ENCODE data around the gene ATP6V0E1.

Gene ATP6V0E1

GRCh38 chr5:172983542-172984243 is at the start of gene ATP6V0E1:
TSS of gene ATP6V0E1 (plus strand) at chr5:172983771. CDS start at chr5:172983861, 90 bp downstream.
- peak; percentile 97 for DNase-seq (ENCODE audit: low spot score)

- no peak for DNase-seq (ENCODE audit: low spot score)
These were observed 48.5 kb upstream of the ATP6V0E1 start for GRCh38 chr5:172935096-172935495.

GRCh38 chr5:172936401-172936800 is 47.2 kb upstream of the ATP6V0E1 start:
- DNase-seq (ENCODE audit: low spot score) = no peak

- no peak for DNase-seq (ENCODE audit: low spot score)
These were observed 44.5 kb upstream of the ATP6V0E1 start for GRCh38 chr5:172939071-172939470.

GRCh38 chr5:172939611-172940267 is 43.8 kb upstream of the ATP6V0E1 start:
- peak; percentile 64 for DNase-seq (ENCODE audit: low spot score)

- no peak for DNase-seq (ENCODE audit: low spot score)
These were observed 43.1 kb upstream of the ATP6V0E1 start for GRCh38 chr5:172940268-172941066.

- no peak for DNase-seq (ENCODE audit: low spot score)
These were observed 42.5 kb upstream of the ATP6V0E1 start for GRCh38 chr5:172941067-172941516.

- DNase-seq (ENCODE audit: low spot score) = no peak
These were observed 41.0 kb upstream of the ATP6V0E1 start for GRCh38 chr5:172942556-172942955.

GRCh38 chr5:172943283-172943841 is 40.2 kb upstream of the ATP6V0E1 start:
- peak; percentile 45 for DNase-seq (ENCODE audit: low spot score)

GRCh38 chr5:172943906-172944305 is 39.7 kb upstream of the ATP6V0E1 start:
- no peak for DNase-seq (ENCODE audit: low spot score)

GRCh38 chr5:172944741-172945140 is 38.8 kb upstream of the ATP6V0E1 start:
- no peak for DNase-seq (ENCODE audit: low spot score)

- DNase-seq (ENCODE audit: low spot score) = no peak
These were observed 38.4 kb upstream of the ATP6V0E1 start for GRCh38 chr5:172945151-172945550.

GRCh38 chr5:172946146-172946545 is 37.4 kb upstream of the ATP6V0E1 start:
- no peak for DNase-seq (ENCODE audit: low spot score)

- DNase-seq (ENCODE audit: low spot score) = no peak
These were observed 34.1 kb upstream of the ATP6V0E1 start for GRCh38 chr5:172949426-172949825.

GRCh38 chr5:172950176-172950965 is 33.2 kb upstream of the ATP6V0E1 start:
- DNase-seq (ENCODE audit: low spot score) = no peak

GRCh38 chr5:172951371-172952033 is 32.1 kb upstream of the ATP6V0E1 start:
- no peak for DNase-seq (ENCODE audit: low spot score)

GRCh38 chr5:172952034-172952511 is 31.5 kb upstream of the ATP6V0E1 start:
- DNase-seq (ENCODE audit: low spot score) = no peak

GRCh38 chr5:172953776-172954675 is 29.5 kb upstream of the ATP6V0E1 start:
- DNase-seq (ENCODE audit: low spot score) = no peak

GRCh38 chr5:172954751-172955159 is 28.8 kb upstream of the ATP6V0E1 start:
- DNase-seq (ENCODE audit: low spot score) = no peak

GRCh38 chr5:172956228-172956627 is 27.3 kb upstream of the ATP6V0E1 start:
- DNase-seq (ENCODE audit: low spot score) = no peak
